Lower leg skin (tissue), 4 donors: ENCODE measurements around the gene TMEM9. TPM values are rescaled to one million over a fixed set of nuclear protein-coding genes. Genes with fewer than 3 reads are reported as not detected.

Experiments
- DNase-seq, 2 donors: peaks; one replicate each; pipeline ENCODE4 v3.0.0-alpha.2; 2019; ENCODE audit warnings: low spot score in 2 of 2
- H3K4me3 ChIP-seq: fragments of 200-600 bp; sonication (generic); 2 replicates; pipeline ENCODE4 v1.5.1; 2017; ENCODE audit warnings: mild to moderate bottlenecking, low read depth; ENCODE audit not compliant: poor library complexity, severe bottlenecking
- CTCF ChIP-seq, 3 donors: fragments of 450-650 bp; IDR thresholded peaks; one replicate each; pipeline ENCODE4 v1.5.1; 2016; ENCODE audit warnings: antibody characterized with exemption in 3 of 3, mild to moderate bottlenecking in 3 of 3, moderate library complexity in 2 of 3
- POLR2A ChIP-seq, 2 donors: fragments of 450-650 bp; IDR thresholded peaks; one replicate each; pipeline ENCODE4 v1.6.1; 2016 to 2017; ENCODE audit warnings: antibody characterized with exemption in 2 of 2, mild to moderate bottlenecking in 1 of 2, moderate library complexity in 1 of 2
- WGBS, 2 donors: methylation state at CpG; one replicate each; pipeline ENCODE4 v1.1.5; 2018; 5-methylcytosine and 5-hydroxymethylcytosine counted together
- intact Hi-C: fragments of 100-400 bp; cut with DNase I; formaldehyde crosslinking; loops from one replicate; pipeline ENCODE4 v1.15.0; 2023; ENCODE audit warnings: low total_unique reads
- total RNA-seq, 4 donors: library from RNA; depleted of rRNA; stranded (reverse); fragments of >200 nt; gene quantifications; one replicate each; pipeline ENCODE4 v1.1.0, GENCODE V29; 2016

Gene TMEM9
- total RNA-seq, 4 donors from 2014 or later, result 32.3 to 48.5 (median 45.9) TPM

GRCh38 chr1:201123866-201124265, 30.4 kb downstream of the TMEM9 start:
- TF ChIP-seq POLR2A (IDR thresholded peaks at IDR 0.05) (no peak), CTCF (IDR thresholded peaks at IDR 0.05) (no peak)
- no peak for DNase-seq
- WGBS, 2 donors, result 94 to 100% methylated on average over 1 of the region's 1 CpG
- intact Hi-C loops, result no loop called here
- no peak overlapping the region for H3K4me3 ChIP-seq

- H3K4me3 ChIP-seq, result no peak overlapping the region
- DNase-seq, result no peak
- 88 to 92% methylated on average over 10 of the region's 10 CpGs for WGBS, 2 donors
- TF ChIP-seq CTCF (IDR thresholded peaks at IDR 0.05) (no peak), POLR2A (IDR thresholded peaks at IDR 0.05) (no peak)
- intact Hi-C loops, result no loop called here
Observed at GRCh38 chr1:201122321-201122957, 31.8 kb downstream of the TMEM9 start.

DNA sequence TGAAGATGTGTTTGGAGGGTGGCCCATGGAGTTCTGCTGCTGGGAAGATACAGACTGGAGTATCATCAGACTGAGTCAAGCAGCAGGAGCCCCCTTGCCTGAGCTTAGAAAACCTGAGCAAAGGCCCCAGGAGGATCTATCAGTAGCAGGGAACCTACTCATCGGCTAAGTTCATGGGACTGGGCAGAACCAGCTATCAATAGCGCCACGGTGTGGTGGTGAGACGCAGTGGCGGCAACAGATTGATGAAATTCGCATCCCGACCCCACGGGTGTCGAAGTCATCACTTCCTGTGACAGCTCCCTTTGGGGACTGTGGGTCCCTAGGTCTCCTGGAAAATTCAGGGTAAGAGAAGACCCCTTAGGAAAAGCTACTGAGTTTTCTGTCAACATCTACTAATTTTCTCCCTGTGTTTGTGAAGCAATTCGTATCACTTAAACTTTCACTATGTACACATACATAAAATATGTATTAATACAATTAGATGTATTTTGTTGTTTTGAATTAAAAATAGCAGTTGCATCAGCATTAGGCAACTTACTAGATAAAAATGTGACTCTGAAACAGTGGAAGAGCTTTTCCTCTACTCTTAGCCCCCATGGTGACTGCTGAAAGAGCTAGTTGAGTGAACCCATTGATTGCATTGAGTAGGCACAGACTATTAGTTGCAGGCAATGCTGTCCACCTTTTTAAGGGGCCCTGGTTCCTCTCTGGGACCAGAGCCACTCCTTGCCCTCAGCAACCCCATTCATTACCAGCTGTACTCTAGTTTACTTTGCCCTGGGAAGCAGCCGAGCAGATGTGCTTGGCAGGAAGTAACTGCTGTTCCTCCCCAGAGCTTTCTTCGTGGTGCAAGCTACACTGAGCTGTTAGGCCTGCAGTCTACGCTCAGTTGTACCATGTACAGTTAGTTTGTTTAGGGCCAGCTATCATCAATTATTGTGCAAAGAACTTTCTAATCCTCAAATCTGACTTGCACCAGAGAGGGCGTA, 34.8 kb downstream of the TMEM9 start:
- no peak for TF ChIP-seq POLR2A (IDR thresholded peaks at IDR 0.05)
- 43 to 46% methylated on average over 14 of the region's 14 CpGs for WGBS, 2 donors
- no peak overlapping the region for H3K4me3 ChIP-seq
- intact Hi-C loops, result loop anchor here (5.0 kb wide), 1 partner anchor 147 kb away; no protein-coding TSS in a partner anchor
- no peak for DNase-seq

DNA sequence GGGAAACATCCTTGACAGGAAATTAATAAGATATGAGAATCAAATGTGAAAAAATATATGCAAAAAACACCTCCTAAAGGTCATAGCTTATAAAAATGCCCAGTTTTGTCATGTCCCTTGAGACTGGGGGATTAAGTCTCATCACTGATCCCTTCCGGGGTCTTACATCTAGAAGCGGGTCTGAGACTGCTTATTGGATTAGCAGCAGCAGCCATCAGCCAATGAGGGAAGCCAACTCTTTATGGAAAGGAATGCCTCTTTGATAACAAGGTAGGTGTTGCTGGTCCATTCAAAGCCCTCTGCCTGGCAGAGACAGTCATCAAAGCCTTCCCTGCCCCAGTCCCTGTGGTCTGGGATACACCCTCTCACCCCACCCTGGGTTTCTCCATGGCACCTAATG, 38.2 kb downstream of the TMEM9 start:
- WGBS, 2 donors, result 90 to 100% methylated on average over 2 of the region's 2 CpGs
- intact Hi-C loops, result loop anchor here (5.0 kb wide), 1 partner anchor 144 kb away; no protein-coding TSS in a partner anchor
- no peak for DNase-seq
- H3K4me3 ChIP-seq, result no peak overlapping the region
- no peak for TF ChIP-seq CTCF (IDR thresholded peaks at IDR 0.05)
- TF ChIP-seq POLR2A (IDR thresholded peaks at IDR 0.05), result no peak

DNA sequence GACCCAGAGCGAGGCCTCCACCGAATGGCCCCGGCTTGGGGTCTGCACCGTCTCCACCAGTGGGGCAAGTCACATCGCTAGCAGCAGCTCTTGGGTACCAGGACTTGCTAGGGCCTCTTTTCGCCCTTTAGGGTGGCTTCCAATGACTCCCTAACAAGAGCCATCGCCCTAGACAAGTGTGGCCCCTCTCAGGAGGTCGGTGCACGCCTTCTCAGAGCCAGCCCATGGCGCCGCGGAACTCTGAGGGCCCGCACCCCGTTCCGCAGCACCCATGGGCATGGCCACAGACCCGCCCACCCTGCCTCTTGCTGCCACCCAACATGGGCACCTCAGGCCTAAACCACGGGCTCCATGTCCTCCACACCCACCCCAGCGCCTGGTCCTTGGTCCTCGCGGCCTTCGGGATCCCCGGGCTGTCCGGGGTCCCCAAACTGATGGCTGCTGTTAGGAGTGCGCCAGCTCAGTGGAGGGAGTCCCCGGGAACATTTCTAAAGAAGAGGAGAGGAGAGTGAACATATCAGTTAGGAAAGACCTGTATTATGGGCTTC, 38.8 kb downstream of the TMEM9 start:
- DNase-seq, result no peak
- TF ChIP-seq POLR2A (IDR thresholded peaks at IDR 0.05) (no peak), CTCF (IDR thresholded peaks at IDR 0.05) (no peak)
- H3K4me3 ChIP-seq, result no peak overlapping the region
- intact Hi-C loops, result loop anchor here (5.0 kb wide), 1 partner anchor 143 kb away; no protein-coding TSS in a partner anchor
- 94% methylated on average over 20 to 24 of the region's 25 CpGs for WGBS, 2 donors
